Spleen (tissue), 11 donors: Measurements from ENCODE around the gene NOVA1. TPM values are rescaled to one million over a fixed set of nuclear protein-coding genes. Genes with fewer than 3 reads are reported as not detected.
A peak's percentile ranks its signal among the peaks of the same experiment; 100 is the strongest.

Experiments used
- DNase-seq: peaks from one replicate; pipeline ENCODE4 v3.0.0-alpha.2; 2020
- H3K27ac ChIP-seq, 8 donors: fragments of 200-600 bp; sonication (generic) in 7 of 8; 1 replicate in 4 of 8; 2 replicates in 4 of 8; pipeline versions ENCODE4 v1.5.0 to v1.8.0; 2016 to 2021; ENCODE audit warnings: inconsistent platforms in 4 of 8, mild to moderate bottlenecking in 4 of 8, moderate library complexity in 1 of 8
- H3K27me3 ChIP-seq, 7 donors: fragments of 200-600 bp; sonication (generic) in 6 of 7; replicated peaks in 1 of 7; 1 replicate in 4 of 7; 2 replicates in 3 of 7; pipeline versions ENCODE4 v1.5.0 to v1.8.0; 2016 to 2021; ENCODE audit warnings: inconsistent platforms in 3 of 7, mild to moderate bottlenecking in 1 of 7
- H3K36me3 ChIP-seq, 6 donors: fragments of 200-600 bp; sonication (generic) in 5 of 6; 1 replicate in 4 of 6; 2 replicates in 2 of 6; pipeline versions ENCODE4 v1.5.0 to v1.8.0; 2016 to 2021; ENCODE audit warnings: inconsistent platforms in 2 of 6
- H3K4me1 ChIP-seq, 6 donors: fragments of 200-600 bp; sonication (generic) in 5 of 6; 1 replicate in 3 of 6; 2 replicates in 3 of 6; pipeline versions ENCODE4 v1.5.0 to v1.8.0; 2016 to 2021; ENCODE audit warnings: inconsistent platforms in 3 of 6
- H3K4me3 ChIP-seq, 8 donors: fragments of 200-600 bp; sonication (generic) in 7 of 8; 1 replicate in 4 of 8; 2 replicates in 4 of 8; pipeline versions ENCODE4 v1.5.0 to v1.8.0; 2016 to 2021; ENCODE audit warnings: inconsistent platforms in 4 of 8, mild to moderate bottlenecking in 4 of 8, moderate library complexity in 2 of 8
- H3K9me3 ChIP-seq, 8 donors: fragments of 200-600 bp; sonication (generic) in 7 of 8; 1 replicate in 4 of 8; 2 replicates in 4 of 8; pipeline versions ENCODE4 v1.5.0 to v1.8.0; 2016 to 2021; ENCODE audit warnings: inconsistent platforms in 4 of 8
- CTCF ChIP-seq, 11 experiments: fragments of 200-600 bp in 7 of 11; fragments of 450-650 bp in 4 of 11; sonication (generic) in 4 of 11; IDR thresholded peaks in 8 of 11; conservative IDR thresholded peaks in 3 of 11; 1 replicate in 7 of 11; 2 replicates in 4 of 11; pipeline versions ENCODE4 v1.4.0 to v1.8.0; 2016 to 2021; ENCODE audit warnings: antibody characterized with exemption in 11 of 11, inconsistent platforms in 4 of 11, mild to moderate bottlenecking in 1 of 11
- POLR2A ChIP-seq, 3 donors: fragments of 450-650 bp; IDR thresholded peaks; one replicate each; pipeline ENCODE4 v1.5.1; 2017; ENCODE audit warnings: antibody characterized with exemption in 3 of 3, mild to moderate bottlenecking in 1 of 3
- POLR2AphosphoS5 ChIP-seq, 3 donors: sonication (generic); formaldehyde crosslinking; IDR thresholded peaks; one replicate each; pipeline ENCODE4 v1.5.1; 2017; ENCODE audit warnings: antibody characterized with exemption in 3 of 3
- WGBS, 5 donors: extraction: QIAGEN DNeasy Blood & Tissue Kit in 3 of 5; methylation state at CpG; one replicate each; pipeline versions ENCODE4 v1.1.5 to v1.1.7; 2013 to 2018; 5-methylcytosine and 5-hydroxymethylcytosine counted together
- intact Hi-C: fragments of 100-400 bp; cut with DNase I; formaldehyde crosslinking; loops from one replicate; pipeline ENCODE4 v1.15.0; 2023; ENCODE audit warnings: low total_unique reads
- polyA plus RNA-seq, 3 donors: library from polyadenylated mRNA; stranded (reverse); fragments of 200-250 nt; gene quantifications; one replicate each; pipeline ENCODE4 v1.2.1, GENCODE V29; 2013
- total RNA-seq, 7 donors: library from RNA; depleted of rRNA in 3 of 7; stranded (reverse); fragments of >200 nt in 3 of 7; fragmentation: NEBNext Ultra II Directional in 4 of 7; extraction: Animal tissue kit (Norgen Biotek cat#: 25700) in 4 of 7; gene quantifications; one replicate each; pipeline versions ENCODE4 v1.1.0 to v1.2.1, GENCODE V29; 2016 to 2021
- donor health status: healthy with polysubstance abuse.
- donor health status: DM: no; HTN: no; CAD: no; lungs with moderate emphysema.
- donor health status: DM: no; HTN: no; CAD: no.
- donor health status: Bipolar disorder and iron deficiency.
- donor health status: healthy.
- donor health status: DM: no; HTN: no; CAD: no.
- donor health status: DM: yes; HTN: yes; CAD: no.

NOVA1 gene
- total and polyA plus RNA-seq, 10 donors, result 0.59 to 4.0 (median 2.4) TPM

- no peak for DNase-seq
- no peak overlapping the region for H3K27ac ChIP-seq
- 23 to 27% (median 25%) methylated on average over 8 of the region's 8 CpGs for WGBS, 5 donors
- peaks cover 0 to 48% (median 0%) of the 10 kb centered on the region in 7 donors for H3K27me3 ChIP-seq
- peaks cover 0 to 11% (median 0%) of the 10 kb centered on the region in 6 donors for H3K4me1 ChIP-seq
- intact Hi-C loops, result no loop called here
- H3K4me3 ChIP-seq, result peak overlapping the region in 6 of 8 donors; percentile 33 to 71 (median 52)
- H3K9me3 ChIP-seq, result peaks cover 0 to 5% (median 0%) of the 10 kb centered on the region in 8 donors
- TF ChIP-seq CTCF (IDR thresholded peaks at IDR 0.05 in 8 of 11, conservative IDR thresholded peaks at IDR 0.05 in 3 of 11), result no peak
- TF ChIP-seq POLR2A (IDR thresholded peaks at IDR 0.05), result no peak
- no peak for TF ChIP-seq POLR2AphosphoS5 (IDR thresholded peaks at IDR 0.05)
- H3K36me3 ChIP-seq, result no peaks in the 10 kb centered on the region
Measured at GRCh38 chr14:26595926-26596542, 1.8 kb downstream of the NOVA1 start.

GRCh38 chr14:26594756-26595545 lies 2.9 kb downstream of the NOVA1 start:
- Histone ChIP-seq H3K4me1 (peaks cover 0 to 11% (median 0%) of the 10 kb centered on the region in 6 donors), H3K36me3 (no peaks in the 10 kb centered on the region), H3K27me3 (peaks cover 0 to 44% (median 0%) of the 10 kb centered on the region in 7 donors), H3K27ac (no peak overlapping the region), H3K9me3 (peaks cover 0 to 5% (median 0%) of the 10 kb centered on the region in 8 donors), H3K4me3 (no peak overlapping the region)
- TF ChIP-seq CTCF (IDR thresholded peaks at IDR 0.05 in 8 of 11, conservative IDR thresholded peaks at IDR 0.05 in 3 of 11) (no peak), POLR2AphosphoS5 (IDR thresholded peaks at IDR 0.05) (no peak), POLR2A (IDR thresholded peaks at IDR 0.05) (no peak)
- intact Hi-C loops, result no loop called here
- WGBS, 5 donors, result 75 to 89% (median 76%) methylated on average over 2 of the region's 2 CpGs
- DNase-seq, result no peak

GRCh38 chr14:26594148-26594547 lies 3.7 kb downstream of the NOVA1 start:
- TF ChIP-seq POLR2AphosphoS5 (IDR thresholded peaks at IDR 0.05) (no peak), CTCF (IDR thresholded peaks at IDR 0.05 in 8 of 11, conservative IDR thresholded peaks at IDR 0.05 in 3 of 11) (no peak), POLR2A (IDR thresholded peaks at IDR 0.05) (no peak)
- H3K4me1 ChIP-seq, result peaks cover 0 to 11% (median 0%) of the 10 kb centered on the region in 6 donors
- no peaks in the 10 kb centered on the region for H3K36me3 ChIP-seq
- peaks cover 0 to 5% (median 0%) of the 10 kb centered on the region in 8 donors for H3K9me3 ChIP-seq
- intact Hi-C loops, result no loop called here
- H3K4me3 ChIP-seq, result no peak overlapping the region
- no peak overlapping the region for H3K27ac ChIP-seq
- DNase-seq, result no peak
- WGBS, 5 donors, result 50 to 66% (median 52%) methylated on average over 2 of the region's 2 CpGs
- peaks cover 0 to 36% (median 0%) of the 10 kb centered on the region in 7 donors for H3K27me3 ChIP-seq

GRCh38 chr14:26593357-26593756 lies 4.5 kb downstream of the NOVA1 start:
- WGBS, 5 donors, result 89 to 92% (median 90%) methylated on average over 4 of the region's 4 CpGs
- H3K9me3 ChIP-seq, result peaks cover 0 to 5% (median 0%) of the 10 kb centered on the region in 8 donors

More at GRCh38 chr14:26593357-26593756, 4.5 kb downstream of the NOVA1 start:
- H3K4me3 ChIP-seq, result no peak overlapping the region
- peaks cover 0 to 11% (median 0%) of the 10 kb centered on the region in 6 donors for H3K4me1 ChIP-seq
- TF ChIP-seq CTCF (IDR thresholded peaks at IDR 0.05 in 8 of 11, conservative IDR thresholded peaks at IDR 0.05 in 3 of 11) (no peak), POLR2AphosphoS5 (IDR thresholded peaks at IDR 0.05) (no peak), POLR2A (IDR thresholded peaks at IDR 0.05) (no peak)
- intact Hi-C loops, result no loop called here
- H3K27me3 ChIP-seq, result peaks cover 0 to 28% (median 0%) of the 10 kb centered on the region in 7 donors
- no peaks in the 10 kb centered on the region for H3K36me3 ChIP-seq
- no peak overlapping the region for H3K27ac ChIP-seq
- DNase-seq, result no peak
